K562 (cell line): ENCODE measurements around the gene DPP3.

Experiments used
- CCAR2 ChIP-seq: fragments of 200-400 bp; formaldehyde crosslinking; IDR thresholded peaks from 2 replicates; pipeline ENCODE4 v1.6.1; 2017; ENCODE audit warnings: mild to moderate bottlenecking, low read depth, low read length
- CXXC5 ChIP-seq: fragments of 250-450 bp; sonication (Bioruptor Pico); IDR thresholded peaks from 2 replicates; pipeline ENCODE4 v1.8.0; 2022; ENCODE audit warnings: inconsistent platforms, mild to moderate bottlenecking, moderate library complexity
- JUN ChIP-seq, 2 experiments: sonication (generic) in 1 of 2; formaldehyde crosslinking in 1 of 2; IDR thresholded peaks; 2 replicates each; pipeline versions ENCODE4 v1.6.1 to v1.8.0; 2012 to 2022; ENCODE audit warnings: borderline replicate concordance in 2 of 2, mild to moderate bottlenecking in 2 of 2, improper control_type of control experiment in 1 of 2, low read depth in 1 of 2, low read length in 1 of 2, missing genetic modification reagents in 1 of 2
- KLF13 ChIP-seq: fragments of 450-650 bp; IDR thresholded peaks from 2 replicates; pipeline ENCODE4 v1.6.1; 2016; ENCODE audit warnings: missing genetic modification characterization, low read depth, mild to moderate bottlenecking, missing compliant biosample characterization, moderate library complexity, borderline replicate concordance
- MAFK ChIP-seq: IDR thresholded peaks from 2 replicates; pipeline ENCODE4 v1.6.1; 2011; ENCODE audit warnings: low read length, improper control_type of control experiment
- POLR2AphosphoS5 ChIP-seq: IDR thresholded peaks from 2 replicates; pipeline ENCODE4 v1.6.1; 2011; ENCODE audit warnings: mild to moderate bottlenecking, low read depth, low read length, moderate library complexity; ENCODE audit not compliant: control insufficient read depth, insufficient read depth
- SIN3A ChIP-seq, 2 experiments: fragments of 150-350 bp in 1 of 2; IDR thresholded peaks; 2 replicates each; pipeline ENCODE4 v1.6.1; 2011 to 2016; ENCODE audit warnings: borderline replicate concordance in 2 of 2, low read depth in 2 of 2, low read length in 2 of 2, mild to moderate bottlenecking in 2 of 2, moderate library complexity in 2 of 2; ENCODE audit not compliant: control insufficient read depth in 1 of 2
- SMC3 ChIP-seq: conservative IDR thresholded peaks from 2 replicates; pipeline ENCODE4 v1.6.1; 2011; ENCODE audit warnings: low read depth, low read length, improper control_type of control experiment; ENCODE audit not compliant: insufficient read depth
- YY1 ChIP-seq, 3 experiments: IDR thresholded peaks; 2 replicates each; pipeline ENCODE4 v1.6.1; 2011; ENCODE audit warnings: low read length in 2 of 3, mild to moderate bottlenecking in 2 of 3, moderate library complexity in 2 of 3, borderline replicate concordance in 1 of 3, control low read depth in 1 of 3, low read depth in 1 of 3; ENCODE audit not compliant: insufficient read depth in 3 of 3, insufficient replicate concordance in 2 of 3, control insufficient read depth in 1 of 3, insufficient read length in 1 of 3; ENCODE audit errors: extremely low read depth in 1 of 3
- TF ChIP-seq, protein P1 (sequence below): sonication (generic); formaldehyde crosslinking; IDR thresholded peaks from 2 replicates; pipeline ENCODE4 v1.5.0; 2020; ENCODE audit warnings: missing genetic modification reagents
- TF ChIP-seq, protein P2 (sequence below), 2 experiments: IDR thresholded peaks; 2 replicates each; pipeline ENCODE4 v1.6.1; 2012; ENCODE audit warnings: improper control_type of control experiment in 2 of 2, low read depth in 2 of 2, low read length in 2 of 2, borderline replicate concordance in 1 of 2

GRCh38 chr11:66548774-66549630 lies 68.8 kb downstream of the DPP3 start:
- TF ChIP-seq JUN (IDR thresholded peaks at IDR 0.05; ENCODE audit: borderline replicate concordance, low read depth, low read length) (no peak), JUN (CRISPR knock-in tag; IDR thresholded peaks at IDR 0.05; ENCODE audit: borderline replicate concordance) (no peak), YY1 (IDR thresholded peaks at IDR 0.05; ENCODE audit: borderline replicate concordance in 1 of 3, control insufficient read depth in 1 of 3, extremely low read depth in 1 of 3, insufficient read depth in 3 of 3, insufficient read length in 1 of 3, insufficient replicate concordance in 2 of 3, low read depth in 1 of 3, low read length in 2 of 3) (no peak), SIN3A (IDR thresholded peaks at IDR 0.05; ENCODE audit: borderline replicate concordance in 2 of 2, control insufficient read depth in 1 of 2, low read depth in 2 of 2, low read length in 2 of 2) (no peak), POLR2AphosphoS5 (no peak), SMC3 (no peak), KLF13 (no peak), CXXC5 (CRISPR knock-in tag) (no peak), CCAR2 (no peak), MAFK (no peak)
- TF ChIP-seq, protein P1, sequence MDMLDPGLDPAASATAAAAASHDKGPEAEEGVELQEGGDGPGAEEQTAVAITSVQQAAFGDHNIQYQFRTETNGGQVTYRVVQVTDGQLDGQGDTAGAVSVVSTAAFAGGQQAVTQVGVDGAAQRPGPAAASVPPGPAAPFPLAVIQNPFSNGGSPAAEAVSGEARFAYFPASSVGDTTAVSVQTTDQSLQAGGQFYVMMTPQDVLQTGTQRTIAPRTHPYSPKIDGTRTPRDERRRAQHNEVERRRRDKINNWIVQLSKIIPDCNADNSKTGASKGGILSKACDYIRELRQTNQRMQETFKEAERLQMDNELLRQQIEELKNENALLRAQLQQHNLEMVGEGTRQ (CRISPR knock-in tag) = no peak
- TF ChIP-seq, protein P2, sequence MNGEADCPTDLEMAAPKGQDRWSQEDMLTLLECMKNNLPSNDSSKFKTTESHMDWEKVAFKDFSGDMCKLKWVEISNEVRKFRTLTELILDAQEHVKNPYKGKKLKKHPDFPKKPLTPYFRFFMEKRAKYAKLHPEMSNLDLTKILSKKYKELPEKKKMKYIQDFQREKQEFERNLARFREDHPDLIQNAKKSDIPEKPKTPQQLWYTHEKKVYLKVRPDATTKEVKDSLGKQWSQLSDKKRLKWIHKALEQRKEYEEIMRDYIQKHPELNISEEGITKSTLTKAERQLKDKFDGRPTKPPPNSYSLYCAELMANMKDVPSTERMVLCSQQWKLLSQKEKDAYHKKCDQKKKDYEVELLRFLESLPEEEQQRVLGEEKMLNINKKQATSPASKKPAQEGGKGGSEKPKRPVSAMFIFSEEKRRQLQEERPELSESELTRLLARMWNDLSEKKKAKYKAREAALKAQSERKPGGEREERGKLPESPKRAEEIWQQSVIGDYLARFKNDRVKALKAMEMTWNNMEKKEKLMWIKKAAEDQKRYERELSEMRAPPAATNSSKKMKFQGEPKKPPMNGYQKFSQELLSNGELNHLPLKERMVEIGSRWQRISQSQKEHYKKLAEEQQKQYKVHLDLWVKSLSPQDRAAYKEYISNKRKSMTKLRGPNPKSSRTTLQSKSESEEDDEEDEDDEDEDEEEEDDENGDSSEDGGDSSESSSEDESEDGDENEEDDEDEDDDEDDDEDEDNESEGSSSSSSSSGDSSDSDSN (IDR thresholded peaks at IDR 0.05; ENCODE audit: borderline replicate concordance in 1 of 2, low read depth in 2 of 2, low read length in 2 of 2) = no peak
